UCSD-AML1 (cell line): ENCODE measurements around the gene CDRT4.
A peak's percentile ranks its signal among the peaks of the same experiment; 100 is the strongest.
"Not testable (repeated sequence)": the region's sequence is repeated elsewhere in the genome, so short reads cannot be mapped to it uniquely, and the experiment has no call there.

Experiments
- DNase-seq: peaks from one replicate; lab custom pipeline; 2025; ENCODE audit not compliant: unreplicated experiment; lab: John Stamatoyannopoulos, UW

CDRT4 gene

GRCh38 chr17:15467592-15467991, at the start of gene CDRT4:
CDRT4 (minus strand) TSS chr17:15467621; CDS start chr17:15440238, 27,383 bp downstream.
- no peak for DNase-seq

DNA sequence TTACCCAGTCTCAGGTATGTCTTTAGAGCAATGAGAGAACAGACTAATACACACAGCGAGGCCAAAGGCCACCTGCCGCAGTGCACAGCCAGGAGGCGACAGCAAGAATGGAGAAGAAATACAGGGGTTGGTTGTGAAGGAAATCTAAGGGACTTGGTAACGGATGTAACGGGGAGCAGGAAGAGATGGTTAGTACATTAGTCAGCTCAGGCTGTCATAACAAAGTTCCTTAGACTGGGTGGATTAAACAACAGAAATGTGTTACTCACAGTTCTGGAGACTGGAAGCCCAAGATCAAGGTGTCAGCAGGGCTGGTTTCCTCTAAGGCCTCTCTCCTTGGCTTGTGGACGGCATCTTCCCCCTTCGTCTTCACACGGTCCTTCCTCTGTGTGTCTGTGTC, 48.7 kb upstream of the CDRT4 start:
- DNase-seq = no peak

GRCh38 chr17:15514469-15514868, 47.0 kb upstream of the CDRT4 start:
- no peak for DNase-seq

GRCh38 chr17:15513856-15514459, 46.5 kb upstream of the CDRT4 start:
- no peak for DNase-seq

GRCh38 chr17:15513058-15513791, 45.8 kb upstream of the CDRT4 start:
- DNase-seq = no peak

GRCh38 chr17:15512071-15512709, 44.8 kb upstream of the CDRT4 start:
- no peak for DNase-seq

DNA sequence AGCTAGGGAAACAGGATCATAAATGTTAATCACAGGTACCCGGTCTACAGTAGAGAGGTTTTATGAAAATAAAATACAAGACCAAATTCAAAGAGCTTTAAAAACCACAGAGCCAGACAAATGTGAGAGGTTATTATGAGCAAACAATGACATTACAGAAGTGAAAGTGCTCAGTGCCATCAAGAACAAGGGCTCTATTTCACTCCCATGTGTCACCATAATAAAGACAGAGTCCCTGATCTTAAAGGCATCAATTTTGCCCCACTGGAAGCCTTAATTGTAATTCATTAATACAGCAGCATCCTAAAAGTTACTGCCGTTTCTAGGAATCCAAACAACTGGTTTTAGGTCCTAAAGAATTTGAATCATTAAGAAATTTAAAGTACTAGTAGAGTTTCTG, 43.7 kb upstream of the CDRT4 start:
- DNase-seq = no peak

DNA sequence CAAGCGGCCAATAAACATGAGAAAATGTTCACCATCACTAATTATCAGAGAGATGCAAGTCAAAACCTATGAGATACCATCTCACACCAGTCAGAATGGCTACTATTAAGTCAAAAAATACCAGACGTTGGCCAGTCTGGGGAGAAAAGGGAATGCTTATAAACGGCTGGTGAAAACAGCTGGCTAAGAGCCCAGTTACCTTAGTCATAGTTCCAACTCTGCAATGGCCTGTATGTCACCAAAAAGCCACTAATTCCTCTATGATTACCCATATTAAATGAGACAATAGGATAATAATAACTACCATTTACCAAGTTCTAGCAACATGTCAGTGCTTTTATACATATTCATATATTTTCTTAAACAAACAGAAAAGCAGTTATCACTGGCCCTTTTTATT, 42.9 kb upstream of the CDRT4 start:
- no peak for DNase-seq

GRCh38 chr17:15509095-15509494, 41.7 kb upstream of the CDRT4 start:
- DNase-seq = no peak

DNA sequence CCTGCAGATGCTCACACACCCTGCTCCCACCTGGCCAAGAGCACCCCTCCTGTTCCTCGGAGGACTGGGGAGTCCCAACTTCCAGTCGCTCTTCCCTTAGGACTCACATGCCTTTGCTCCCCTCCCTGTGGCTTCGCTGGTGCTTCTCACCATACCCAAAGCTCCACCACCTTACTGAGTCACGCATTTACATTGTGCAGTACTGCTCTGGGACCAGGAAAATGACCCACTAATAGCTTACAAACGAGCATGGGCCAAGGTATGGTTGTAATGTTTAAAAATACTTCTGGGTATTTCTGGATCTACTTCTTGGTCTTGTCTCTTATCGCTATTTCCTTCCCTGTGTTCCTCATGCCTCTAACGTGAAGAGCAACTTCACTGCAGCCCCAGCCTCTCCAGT, 41.0 kb upstream of the CDRT4 start:
- no peak for DNase-seq

- DNase-seq = no peak
Observed at GRCh38 chr17:15507896-15508295, 40.5 kb upstream of the CDRT4 start.

- no peak for DNase-seq
Observed at GRCh38 chr17:15507001-15507400, 39.6 kb upstream of the CDRT4 start.

GRCh38 chr17:15505708-15506107, 38.3 kb upstream of the CDRT4 start:
- not testable (repeated sequence) for DNase-seq

GRCh38 chr17:15503731-15504130, 36.3 kb upstream of the CDRT4 start:
- DNase-seq = no peak

DNA sequence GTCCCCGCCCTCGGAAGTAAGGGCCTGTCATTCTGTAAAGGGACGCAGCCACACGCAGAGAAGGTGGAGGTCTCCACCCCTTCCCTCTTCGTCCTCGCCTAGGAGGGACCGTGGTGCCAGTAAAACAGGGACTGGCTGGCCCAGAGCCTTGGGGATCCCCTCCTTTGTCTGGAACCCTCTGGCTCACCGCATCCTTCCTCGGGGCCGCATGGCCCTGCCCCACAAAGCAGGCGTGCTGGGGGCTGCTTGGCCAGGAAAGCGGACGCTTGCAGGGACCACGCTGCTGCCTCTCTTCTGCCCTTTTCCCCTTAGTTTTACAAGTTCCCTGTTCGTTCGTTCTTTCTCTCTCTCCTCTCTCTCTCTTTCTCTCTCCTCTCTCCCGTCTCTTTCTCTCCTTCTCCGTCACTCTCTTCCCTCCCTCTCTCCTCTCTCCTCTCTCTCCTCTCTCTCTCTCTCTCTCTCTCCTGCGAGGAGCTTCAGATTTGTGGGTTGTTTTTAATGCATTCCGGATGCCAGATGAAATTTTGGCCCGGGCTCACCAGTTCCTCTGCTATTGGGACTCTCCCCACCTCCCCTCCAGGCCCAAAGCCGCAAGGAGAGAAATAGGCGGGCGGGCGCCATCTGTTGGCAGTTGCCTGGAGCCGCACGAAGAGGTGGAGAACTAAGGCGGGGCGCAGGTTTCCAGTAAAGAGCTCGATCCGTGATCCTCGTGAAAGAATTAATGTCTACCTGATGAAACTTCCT, 35.1 kb upstream of the CDRT4 start:
- peak; percentile 74 for DNase-seq

- no peak for DNase-seq
Observed at GRCh38 chr17:15501793-15502192, 34.4 kb upstream of the CDRT4 start.

GRCh38 chr17:15501282-15501681, 33.9 kb upstream of the CDRT4 start:
- DNase-seq = no peak

- DNase-seq = no peak
Observed at GRCh38 chr17:15498107-15498506, 30.7 kb upstream of the CDRT4 start.

DNA sequence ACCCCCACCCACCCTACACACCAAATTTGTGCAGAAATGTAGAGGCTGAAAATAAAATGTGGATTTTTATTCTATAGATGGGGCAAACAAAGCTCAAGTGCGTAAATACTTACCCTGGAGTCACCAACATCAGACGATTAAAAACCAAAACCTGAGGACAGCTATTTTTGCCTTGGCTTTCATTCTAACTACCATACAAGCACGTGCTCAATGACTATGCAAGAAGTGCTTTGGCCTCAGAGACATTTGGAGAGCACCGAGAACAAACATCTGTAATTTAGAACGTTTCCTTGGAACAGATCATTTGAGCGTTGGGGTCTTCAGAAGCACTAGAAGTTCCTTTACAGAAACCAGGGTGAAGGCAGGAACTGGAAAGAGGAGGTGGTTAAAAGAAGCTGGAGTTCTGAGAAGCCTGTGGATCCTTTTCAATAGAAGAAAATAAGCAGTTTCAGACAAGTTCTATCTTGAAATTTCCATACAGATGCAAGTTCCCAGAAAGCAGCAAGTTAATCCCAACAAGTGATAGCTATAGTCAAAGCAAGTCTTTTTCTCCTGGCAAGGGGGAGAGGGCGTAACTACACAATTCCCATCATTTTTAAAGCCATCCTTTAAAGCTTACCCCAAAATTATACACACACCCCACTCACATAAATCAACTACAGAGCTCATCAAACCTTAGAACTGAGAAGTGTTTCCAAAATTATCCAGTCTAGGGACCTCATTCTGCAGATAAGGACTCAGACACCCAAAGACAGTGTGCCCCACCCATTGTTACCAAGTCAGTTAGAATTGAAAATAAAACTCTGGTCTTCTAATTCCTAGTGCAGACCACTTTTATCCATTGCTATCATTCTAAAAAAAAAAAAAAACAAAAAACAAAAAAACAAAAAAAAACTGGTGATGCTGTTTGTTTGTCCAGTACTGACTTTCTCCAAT, 29.6 kb upstream of the CDRT4 start:
- DNase-seq = no peak

DNA sequence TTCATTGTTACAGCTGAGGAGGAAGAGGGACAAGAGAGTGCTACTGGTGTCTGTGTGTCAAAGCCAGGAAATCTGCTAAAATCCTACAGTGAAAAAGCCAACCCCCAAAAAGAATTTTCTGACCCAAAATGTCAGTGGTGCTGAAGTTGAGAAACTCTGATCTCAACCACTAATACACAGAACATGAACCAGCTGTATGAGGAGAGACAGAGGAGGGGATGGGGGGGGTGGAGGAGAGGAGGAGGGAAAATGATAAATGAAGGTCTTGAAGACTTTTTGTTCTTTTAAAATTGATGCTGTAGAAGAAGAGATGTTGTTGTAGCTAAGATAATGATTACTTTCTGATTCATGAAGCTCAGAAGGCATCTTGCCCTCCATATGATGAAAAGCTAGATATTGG, 27.4 kb upstream of the CDRT4 start:
- no peak for DNase-seq

DNA sequence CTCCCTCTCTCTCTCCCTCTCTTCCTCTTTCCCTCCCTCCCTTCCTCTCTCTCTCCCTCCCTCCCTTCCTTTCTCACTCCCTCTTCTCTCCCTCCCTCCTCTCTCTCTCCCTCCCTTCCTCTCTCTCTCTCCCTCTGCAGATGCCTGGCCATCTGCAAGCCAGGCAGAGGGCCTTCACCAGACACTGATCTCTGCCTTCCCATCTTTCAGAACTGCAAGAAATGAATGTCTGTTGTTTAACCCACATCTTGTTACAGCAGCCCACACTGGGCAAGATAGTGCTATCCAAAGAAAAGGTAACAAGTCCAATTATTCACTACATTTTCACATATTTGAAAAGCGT, 26.2 kb upstream of the CDRT4 start:
- no peak for DNase-seq
